Activated CD4-positive, alpha-beta memory T cell treated with anti-CD3 and anti-CD28 coated beads, Interleukin-2, amount 10 ng/mL, durations not matched to agents 7 days and 5 days (primary cell): ENCODE results near the gene GALC. TPM values are rescaled to one million over a fixed set of nuclear protein-coding genes. Genes with fewer than 3 reads are reported as not detected.
"Not testable (repeated sequence)": the region's sequence is repeated elsewhere in the genome, so short reads cannot be mapped to it uniquely, and the experiment has no call there.

ENCODE experiments used
- CTCF ChIA-PET: fragments of 350-600 bp; sonication (Branson Sonifier 250); formaldehyde crosslinking; loops from one replicate; lab custom pipeline; 2021; ENCODE audit warnings: antibody characterized with exemption, inconsistent platforms; lab: Charles Lee
- POLR2A ChIA-PET: fragments of 350-600 bp; sonication (Branson Sonifier 250); formaldehyde crosslinking; loops from one replicate; lab custom pipeline; 2021; ENCODE audit warnings: antibody characterized with exemption; lab: Charles Lee
- DNase-seq: peaks from one replicate; pipeline ENCODE4 v3.0.0-alpha.2; 2020
- H3K27ac Mint-ChIP-seq: one replicate; pipeline ENCODE4 v1.8.0; 2021; ENCODE audit warnings: mild to moderate bottlenecking, mixed read lengths
- H3K27me3 Mint-ChIP-seq: one replicate; pipeline ENCODE4 v1.8.0; 2021; ENCODE audit warnings: mixed read lengths
- H3K36me3 Mint-ChIP-seq: one replicate; pipeline ENCODE4 v1.8.0; 2021; ENCODE audit warnings: low read depth, mixed read lengths
- H3K4me1 Mint-ChIP-seq: one replicate; pipeline ENCODE4 v1.8.0; 2021; ENCODE audit warnings: mixed read lengths
- H3K4me3 Mint-ChIP-seq: one replicate; pipeline ENCODE4 v1.8.0; 2021; ENCODE audit warnings: mild to moderate bottlenecking, mixed read lengths
- H3K9me3 Mint-ChIP-seq: one replicate; pipeline ENCODE4 v1.8.0; 2021; ENCODE audit warnings: mixed read lengths
- total RNA-seq, 2 experiments: library from RNA; stranded (reverse); gene quantifications; one replicate each; pipeline ENCODE4 v1.2.3, GENCODE V29; 2021

The GALC gene
- total RNA-seq, 2 experiments from 2014 or later = 24.3 to 27.6 TPM

- Mint-ChIP-seq H3K36me3 (peaks cover 27% of the 10 kb centered on the region), H3K4me1 (peaks cover 48% of the 10 kb centered on the region), H3K27ac (peak overlapping the region; percentile 38)
- H3K9me3 Mint-ChIP-seq, POLR2A ChIA-PET, H3K4me3 Mint-ChIP-seq, CTCF ChIA-PET, DNase-seq, H3K27me3 Mint-ChIP-seq: not testable (repeated sequence)
These were observed 31.5 kb upstream of the GALC start for GRCh38 chr14:88024252-88025086.

GRCh38 chr14:88023658-88024187 is 30.7 kb upstream of the GALC start:
- ChIA-PET CTCF (no interaction called here), POLR2A (interaction anchor here (0.6 kb wide), 1 partner anchor 17 kb away, joined by 3 read pairs; no protein-coding TSS in a partner anchor)
- no peak for DNase-seq
- H3K4me3 Mint-ChIP-seq = no peak overlapping the region
- peaks cover 31% of the 10 kb centered on the region for H3K36me3 Mint-ChIP-seq
- peak overlapping the region; percentile 38 for H3K27ac Mint-ChIP-seq
- no peaks in the 10 kb centered on the region for H3K27me3 Mint-ChIP-seq
- peaks cover 49% of the 10 kb centered on the region for H3K4me1 Mint-ChIP-seq
- no peaks in the 10 kb centered on the region for H3K9me3 Mint-ChIP-seq

GRCh38 chr14:88017535-88017934 is 24.6 kb upstream of the GALC start:
- Mint-ChIP-seq H3K27ac (no peak overlapping the region), H3K27me3 (no peaks in the 10 kb centered on the region), H3K4me1 (peaks cover 21% of the 10 kb centered on the region), H3K4me3 (no peak overlapping the region), H3K9me3 (no peaks in the 10 kb centered on the region), H3K36me3 (peaks cover 50% of the 10 kb centered on the region)
- DNase-seq = no peak
- CTCF ChIA-PET = interaction anchor here (1.0 to 1.2 kb wide), 2 partner anchors 73 to 172 kb away, joined by 3 read pairs; no protein-coding TSS in a partner anchor
- POLR2A ChIA-PET = interaction anchor here (1.1 to 2.1 kb wide), 3 partner anchors 8 to 25 kb away, joined by 3 to 7 read pairs (median 3); partner anchors contain the start of genes GALC and GPR65

- H3K4me3 Mint-ChIP-seq = no peak overlapping the region
- ChIA-PET CTCF (interaction anchor here (1.2 to 1.5 kb wide), 2 partner anchors 10 to 173 kb away, joined by 3 to 4 read pairs; no protein-coding TSS in a partner anchor), POLR2A (interaction anchor here (1.3 to 2.1 kb wide), 3 partner anchors 8 to 24 kb away, joined by 3 to 7 read pairs (median 6); partner anchors contain the start of genes GALC and GPR65)
- no peak for DNase-seq
- H3K27ac Mint-ChIP-seq = no peak overlapping the region
- no peaks in the 10 kb centered on the region for H3K27me3 Mint-ChIP-seq
- peaks cover 23% of the 10 kb centered on the region for H3K4me1 Mint-ChIP-seq
- H3K9me3 Mint-ChIP-seq = no peaks in the 10 kb centered on the region
- peaks cover 58% of the 10 kb centered on the region for H3K36me3 Mint-ChIP-seq
These were observed 23.8 kb upstream of the GALC start for GRCh38 chr14:88016768-88017167.

- Mint-ChIP-seq H3K27me3 (no peaks in the 10 kb centered on the region), H3K27ac (no peak overlapping the region), H3K9me3 (no peaks in the 10 kb centered on the region), H3K4me3 (no peak overlapping the region), H3K36me3 (peaks cover 72% of the 10 kb centered on the region), H3K4me1 (peaks cover 45% of the 10 kb centered on the region)
- DNase-seq = peak; percentile 30
- ChIA-PET POLR2A (interaction anchor here (0.6 to 1.4 kb wide), 4 partner anchors 9 to 167 kb away, joined by 3 to 5 read pairs (median 4); partner anchors contain the start of genes GALC and GPR65), CTCF (interaction anchor here (0.8 to 2.1 kb wide), 14 partner anchors 9 to 175 kb away, joined by 3 to 14 read pairs (median 3); partner anchors contain the start of genes GALC and GPR65)
These were observed 20.9 kb upstream of the GALC start for GRCh38 chr14:88013750-88014349.

GRCh38 chr14:88012495-88012894 is 19.5 kb upstream of the GALC start:
- peaks cover 72% of the 10 kb centered on the region for H3K36me3 Mint-ChIP-seq
- H3K27me3 Mint-ChIP-seq = no peaks in the 10 kb centered on the region
- no peak overlapping the region for H3K27ac Mint-ChIP-seq
- ChIA-PET POLR2A (interaction anchor here (2.2 kb wide), 1 partner anchor 20 kb away, joined by 9 read pairs; the partner anchor contains the start of gene GALC), CTCF (interaction anchor here (0.7 to 1.4 kb wide), 5 partner anchors 17 to 157 kb away, joined by 3 to 6 read pairs (median 4); no protein-coding TSS in a partner anchor)
- no peak overlapping the region for H3K4me3 Mint-ChIP-seq
- no peaks in the 10 kb centered on the region for H3K9me3 Mint-ChIP-seq
- DNase-seq = no peak
- peaks cover 53% of the 10 kb centered on the region for H3K4me1 Mint-ChIP-seq

- CTCF ChIA-PET = no interaction called here
- no peak overlapping the region for H3K4me3 Mint-ChIP-seq
- H3K9me3 Mint-ChIP-seq = no peaks in the 10 kb centered on the region
- no peak overlapping the region for H3K27ac Mint-ChIP-seq
- H3K36me3 Mint-ChIP-seq = peaks cover 62% of the 10 kb centered on the region
- POLR2A ChIA-PET = no interaction called here
- H3K27me3 Mint-ChIP-seq = no peaks in the 10 kb centered on the region
- peaks cover 56% of the 10 kb centered on the region for H3K4me1 Mint-ChIP-seq
- no peak for DNase-seq
These were observed 17.3 kb upstream of the GALC start for GRCh38 chr14:88010331-88010730.

- H3K9me3 Mint-ChIP-seq = no peaks in the 10 kb centered on the region
- H3K27ac Mint-ChIP-seq = no peak overlapping the region
- POLR2A ChIA-PET = interaction anchor here (1.1 to 1.3 kb wide), 4 partner anchors 7 to 35 kb away, joined by 3 to 5 read pairs (median 3); partner anchors contain the start of gene GALC
- CTCF ChIA-PET = interaction anchor here (0.7 to 1.4 kb wide), 3 partner anchors 16 to 159 kb away, joined by 3 to 10 read pairs (median 3); no protein-coding TSS in a partner anchor
- peaks cover 62% of the 10 kb centered on the region for H3K36me3 Mint-ChIP-seq
- no peaks in the 10 kb centered on the region for H3K27me3 Mint-ChIP-seq
- no peak for DNase-seq
- H3K4me1 Mint-ChIP-seq = peaks cover 58% of the 10 kb centered on the region
- no peak overlapping the region for H3K4me3 Mint-ChIP-seq
These were observed 16.5 kb upstream of the GALC start for GRCh38 chr14:88009486-88009885.

GRCh38 chr14:88008039-88008742 is 15.2 kb upstream of the GALC start:
- POLR2A ChIA-PET = interaction anchor here (1.1 to 5.2 kb wide), 3 partner anchors 14 to 56 kb away, joined by 3 to 52 read pairs (median 3); no protein-coding TSS in a partner anchor
- no peaks in the 10 kb centered on the region for H3K9me3 Mint-ChIP-seq
- CTCF ChIA-PET = no interaction called here
- peak overlapping the region; percentile 70 for H3K27ac Mint-ChIP-seq
- H3K27me3 Mint-ChIP-seq = no peaks in the 10 kb centered on the region
- H3K4me1 Mint-ChIP-seq = peaks cover 57% of the 10 kb centered on the region
- H3K36me3 Mint-ChIP-seq = peaks cover 56% of the 10 kb centered on the region
- peak overlapping the region; percentile 69 for H3K4me3 Mint-ChIP-seq
- no peak for DNase-seq

- H3K9me3 Mint-ChIP-seq = no peaks in the 10 kb centered on the region
- peak overlapping the region; percentile 78 for H3K27ac Mint-ChIP-seq
- peaks cover 54% of the 10 kb centered on the region for H3K36me3 Mint-ChIP-seq
These were observed 14.6 kb upstream of the GALC start for GRCh38 chr14:88007608-88008007.

GRCh38 chr14:88005978-88006851 is 13.2 kb upstream of the GALC start:
- CTCF ChIA-PET = interaction anchor here (1.0 to 3.3 kb wide), 6 partner anchors 10 to 163 kb away, joined by 3 to 22 read pairs (median 7); partner anchors contain the start of gene GALC
- Mint-ChIP-seq H3K36me3 (peaks cover 40% of the 10 kb centered on the region), H3K4me1 (peaks cover 60% of the 10 kb centered on the region), H3K4me3 (peak overlapping the region; percentile 79), H3K9me3 (peaks cover 2% of the 10 kb centered on the region), H3K27ac (peak overlapping the region; percentile 97), H3K27me3 (no peaks in the 10 kb centered on the region)
- DNase-seq = peak; percentile 76
- POLR2A ChIA-PET = interaction anchor here (0.6 to 5.2 kb wide), 12 partner anchors 8 to 379 kb away, joined by 3 to 140 read pairs (median 6); partner anchors contain the start of genes GALC and SPATA7

More at GRCh38 chr14:88007608-88008007, 14.6 kb upstream of the GALC start:
- no peak for DNase-seq
- POLR2A ChIA-PET = interaction anchor here (1.0 to 5.2 kb wide), 5 partner anchors 12 to 55 kb away, joined by 3 to 140 read pairs (median 52); partner anchors contain the start of gene GALC
- Mint-ChIP-seq H3K4me1 (peaks cover 62% of the 10 kb centered on the region), H3K27me3 (no peaks in the 10 kb centered on the region), H3K4me3 (peak overlapping the region; percentile 74)
- CTCF ChIA-PET = interaction anchor here (3.3 kb wide), 1 partner anchor 61 kb away, joined by 22 read pairs; no protein-coding TSS in a partner anchor
